Mesenchymal stem cell (in vitro differentiated cells and primary cell): Measurements from ENCODE around the gene HNRNPH2.

ENCODE experiments used
- DNase-seq: peaks from one replicate; pipeline ENCODE4 v3.0.0-alpha.2; 2013
- H2AFZ ChIP-seq: one replicate; pipeline ENCODE4 v1.6.1; 2013; ENCODE audit warnings: low read depth, mild to moderate bottlenecking, control low read depth, inconsistent platforms, low read length, moderate library complexity
- H2AK5ac ChIP-seq: 2 replicates; pipeline ENCODE4 v1.6.1; 2013; ENCODE audit warnings: low read length, moderate library complexity, mild to moderate bottlenecking, inconsistent platforms; ENCODE audit not compliant: severe bottlenecking
- H2BK120ac ChIP-seq: one replicate; pipeline ENCODE4 v1.6.1; 2013; ENCODE audit warnings: low read depth, mild to moderate bottlenecking, inconsistent platforms, low read length, moderate library complexity
- H2BK12ac ChIP-seq, 2 experiments: one replicate each; pipeline ENCODE4 v1.6.1; 2013; ENCODE audit warnings: inconsistent platforms in 2 of 2, low read length in 2 of 2, mild to moderate bottlenecking in 2 of 2, moderate library complexity in 2 of 2, control low read depth in 1 of 2
- H2BK15ac ChIP-seq: one replicate; pipeline ENCODE4 v1.6.1; 2013; ENCODE audit warnings: mild to moderate bottlenecking, low read depth, inconsistent platforms; ENCODE audit not compliant: poor library complexity, severe bottlenecking
- H2BK5ac ChIP-seq: 2 replicates; pipeline ENCODE4 v1.6.1; 2013; ENCODE audit warnings: low read depth, mild to moderate bottlenecking, low read length, control low read depth, inconsistent platforms; ENCODE audit not compliant: poor library complexity, severe bottlenecking
- H3K14ac ChIP-seq, 2 experiments: one replicate each; pipeline ENCODE4 v1.6.1; 2013; ENCODE audit warnings: inconsistent platforms in 2 of 2, low read length in 2 of 2, control low read depth in 1 of 2, mild to moderate bottlenecking in 1 of 2, moderate library complexity in 1 of 2
- H3K18ac ChIP-seq, 2 experiments: one replicate each; pipeline ENCODE4 v1.6.1; 2013; ENCODE audit warnings: inconsistent platforms in 2 of 2, low read length in 2 of 2, control low read depth in 1 of 2, low read depth in 1 of 2, mild to moderate bottlenecking in 1 of 2
- H3K23ac ChIP-seq, 2 experiments: one replicate each; pipeline ENCODE4 v1.6.1; 2013; ENCODE audit warnings: inconsistent platforms in 2 of 2, low read length in 2 of 2, mild to moderate bottlenecking in 2 of 2, moderate library complexity in 2 of 2, control low read depth in 1 of 2
- H3K27ac ChIP-seq: 2 replicates; pipeline ENCODE4 v1.5.1; 2013; ENCODE audit warnings: mild to moderate bottlenecking, moderate library complexity, low read length, control low read depth, inconsistent platforms; ENCODE audit not compliant: poor library complexity, severe bottlenecking
- H3K27me3 ChIP-seq, 2 experiments: 2 replicates each; pipeline versions ENCODE4 v1.6.1 to v1.7.0; 2013; ENCODE audit warnings: low read length in 2 of 2, mild to moderate bottlenecking in 2 of 2, moderate library complexity in 2 of 2, control low read depth in 1 of 2, inconsistent platforms in 1 of 2; ENCODE audit not compliant: control insufficient read depth in 1 of 2, insufficient read depth in 1 of 2
- H3K36me3 ChIP-seq, 2 experiments: 2 replicates each; pipeline versions ENCODE4 v1.6.1 to v1.7.0; 2013; ENCODE audit warnings: low read length in 2 of 2, control low read depth in 1 of 2, inconsistent platforms in 1 of 2, low read depth in 1 of 2, mild to moderate bottlenecking in 1 of 2; ENCODE audit not compliant: insufficient read depth in 2 of 2, control insufficient read depth in 1 of 2
- H3K4ac ChIP-seq, 2 experiments: one replicate each; pipeline ENCODE4 v1.6.1; 2013; ENCODE audit warnings: inconsistent platforms in 2 of 2, low read length in 2 of 2, mild to moderate bottlenecking in 2 of 2, moderate library complexity in 2 of 2, control low read depth in 1 of 2, low read depth in 1 of 2
- H3K4me1 ChIP-seq: 2 replicates; pipeline ENCODE4 v1.6.1; 2013; ENCODE audit warnings: low read depth, low read length, control low read depth; ENCODE audit not compliant: control insufficient read depth, insufficient read depth
- H3K4me2 ChIP-seq: 2 replicates; pipeline ENCODE4 v1.6.1; 2013; ENCODE audit warnings: low read length, mild to moderate bottlenecking, inconsistent platforms; ENCODE audit not compliant: poor library complexity, severe bottlenecking
- H3K4me3 ChIP-seq, 2 experiments: 2 replicates each; pipeline versions ENCODE4 v1.5.1 to v1.7.0; 2013; ENCODE audit warnings: low read length in 2 of 2, mild to moderate bottlenecking in 2 of 2, control low read depth in 1 of 2, low read depth in 1 of 2; ENCODE audit not compliant: insufficient read depth in 1 of 2
- H3K79me1 ChIP-seq: replicated peaks from 2 replicates; pipeline ENCODE4 v1.6.1; 2013; ENCODE audit warnings: mild to moderate bottlenecking, control low read depth, low read length, inconsistent platforms; ENCODE audit not compliant: poor library complexity, severe bottlenecking
- H3K9ac ChIP-seq: 2 replicates; pipeline ENCODE4 v1.7.0; 2013; ENCODE audit warnings: mild to moderate bottlenecking, low read length, moderate library complexity
- H3K9me3 ChIP-seq: 2 replicates; pipeline ENCODE4 v1.7.0; 2013; ENCODE audit warnings: mild to moderate bottlenecking, low read length; ENCODE audit not compliant: control insufficient read depth
- H4K8ac ChIP-seq: one replicate; pipeline ENCODE4 v1.6.1; 2013; ENCODE audit warnings: inconsistent platforms, mild to moderate bottlenecking, low read length, moderate library complexity
- H4K91ac ChIP-seq: one replicate; pipeline ENCODE4 v1.6.1; 2013; ENCODE audit warnings: mild to moderate bottlenecking, low read length, inconsistent platforms
- WGBS: methylation state at CpG from one replicate; pipeline ENCODE4 v1.1.7; 2013; ENCODE audit warnings: mixed read lengths; 5-methylcytosine and 5-hydroxymethylcytosine counted together

The HNRNPH2 gene

DNA sequence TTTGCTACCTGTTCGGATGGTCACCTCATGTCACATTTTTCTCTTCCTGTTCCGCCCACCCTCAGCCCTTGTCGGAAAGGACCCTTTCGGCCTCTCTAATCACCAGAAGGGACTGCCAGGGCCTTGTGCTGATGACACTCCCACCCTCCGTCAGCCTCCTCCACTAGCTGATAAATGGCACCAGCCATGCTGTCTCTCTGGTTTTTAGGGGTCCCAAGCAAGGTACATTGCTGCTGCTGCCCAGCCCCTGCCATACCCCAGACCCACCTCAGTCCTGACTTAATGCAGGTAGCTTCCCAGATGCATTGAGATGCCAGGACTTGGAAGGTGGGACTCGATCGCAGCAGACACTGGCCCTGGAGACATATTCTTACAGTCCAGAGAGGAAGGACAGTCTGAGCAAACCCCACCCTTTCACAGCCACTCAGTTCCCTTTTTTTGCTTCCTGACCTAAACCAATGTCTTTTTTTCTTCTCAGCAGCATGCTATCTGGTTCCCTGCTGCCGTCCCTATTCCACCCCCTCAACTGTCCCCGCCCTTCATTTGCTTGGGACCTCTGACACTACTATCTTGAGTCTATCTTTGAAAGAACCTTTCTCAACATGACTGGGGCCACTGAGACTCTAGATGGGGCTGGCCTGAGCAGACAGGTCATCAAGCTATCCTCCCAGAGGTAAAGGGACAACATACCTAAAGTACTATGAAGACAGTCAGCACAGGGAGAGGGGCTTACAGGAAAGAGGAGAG, 22.1 kb upstream of the HNRNPH2 start, which contains the start of gene BTK:
Gene BTK, minus strand, starts transcription at position 397 of the 747 bp plus-strand sequence. CDS start 10,907 bp downstream, outside the sequence.
- no peak within 1 kb of the TSS for H4K91ac ChIP-seq
- H2BK120ac ChIP-seq, result no peak within 1 kb of the TSS
- peaks cover 0 to 22% of the 10 kb centered on the region in 2 experiments for H3K27me3 ChIP-seq
- 80% methylated on average over 9 of the region's 9 CpGs for WGBS
- H3K9ac ChIP-seq, result no peak within 1 kb of the TSS
- H4K8ac ChIP-seq, result no peak within 1 kb of the TSS
- no peak within 1 kb of the TSS for H3K18ac ChIP-seq
- no peak within 1 kb of the TSS for H2AK5ac ChIP-seq
- no peaks in the 10 kb centered on the region for H3K79me1 ChIP-seq
- H3K4ac ChIP-seq, result no peak within 1 kb of the TSS
- H3K4me2 ChIP-seq, result no peak within 1 kb of the TSS
- no peak for DNase-seq
- H2BK15ac ChIP-seq, result no peak within 1 kb of the TSS
- no peak within 1 kb of the TSS for H2BK12ac ChIP-seq
- H3K14ac ChIP-seq, result no peak within 1 kb of the TSS
- H3K36me3 ChIP-seq, result no peaks in the 10 kb centered on the region
- H3K27ac ChIP-seq, result no peak within 1 kb of the TSS
- no peak within 1 kb of the TSS for H3K23ac ChIP-seq
- no peaks in the 10 kb centered on the region for H3K4me1 ChIP-seq
- no peaks in the 10 kb centered on the region for H3K9me3 ChIP-seq
- no peak within 1 kb of the TSS for H2BK5ac ChIP-seq
- no peak within 1 kb of the TSS for H3K4me3 ChIP-seq
- H2AFZ ChIP-seq, result no peak within 1 kb of the TSS

DNA sequence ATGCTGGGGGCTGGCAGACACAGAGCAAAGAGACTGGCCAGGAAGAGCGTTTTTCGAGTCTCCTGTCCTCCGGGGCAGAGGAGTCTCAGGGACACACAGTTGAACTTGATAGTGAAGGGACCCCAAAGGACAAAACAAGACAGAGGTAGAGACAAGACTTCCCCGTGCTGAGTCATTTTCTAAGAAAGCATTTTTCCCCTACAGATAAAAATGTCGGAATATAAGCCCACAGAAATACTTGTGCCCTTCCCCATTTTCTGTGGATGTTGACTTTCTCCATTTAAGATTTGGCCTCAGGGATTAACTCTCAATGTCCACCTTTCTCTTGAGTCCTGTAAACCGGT, 21.5 kb upstream of the HNRNPH2 start:
- peaks cover 0 to 22% of the 10 kb centered on the region in 2 experiments for H3K27me3 ChIP-seq
- no peak overlapping the region for H3K9ac ChIP-seq
- H2BK15ac ChIP-seq, result no peak overlapping the region
- H4K91ac ChIP-seq, result no peak overlapping the region
- H3K4me1 ChIP-seq, result no peaks in the 10 kb centered on the region
- H2AK5ac ChIP-seq, result no peak overlapping the region
- H3K79me1 ChIP-seq, result no peaks in the 10 kb centered on the region
- peaks cover 0 to under 1% of the 10 kb centered on the region in 2 experiments for H3K36me3 ChIP-seq
- no peak overlapping the region for H3K4me2 ChIP-seq
- no peak overlapping the region for H3K23ac ChIP-seq
- no peaks in the 10 kb centered on the region for H3K9me3 ChIP-seq
- no peak overlapping the region for H3K18ac ChIP-seq
- no peak overlapping the region for H3K4me3 ChIP-seq
- no peak overlapping the region for H2BK12ac ChIP-seq
- H3K14ac ChIP-seq, result no peak overlapping the region
- no peak overlapping the region for H2BK5ac ChIP-seq
- H2BK120ac ChIP-seq, result no peak overlapping the region
- H3K4ac ChIP-seq, result no peak overlapping the region
- H4K8ac ChIP-seq, result no peak overlapping the region
- no peak overlapping the region for H2AFZ ChIP-seq
- 84% methylated on average over 6 of the region's 6 CpGs for WGBS
- no peak for DNase-seq
- no peak overlapping the region for H3K27ac ChIP-seq

DNA sequence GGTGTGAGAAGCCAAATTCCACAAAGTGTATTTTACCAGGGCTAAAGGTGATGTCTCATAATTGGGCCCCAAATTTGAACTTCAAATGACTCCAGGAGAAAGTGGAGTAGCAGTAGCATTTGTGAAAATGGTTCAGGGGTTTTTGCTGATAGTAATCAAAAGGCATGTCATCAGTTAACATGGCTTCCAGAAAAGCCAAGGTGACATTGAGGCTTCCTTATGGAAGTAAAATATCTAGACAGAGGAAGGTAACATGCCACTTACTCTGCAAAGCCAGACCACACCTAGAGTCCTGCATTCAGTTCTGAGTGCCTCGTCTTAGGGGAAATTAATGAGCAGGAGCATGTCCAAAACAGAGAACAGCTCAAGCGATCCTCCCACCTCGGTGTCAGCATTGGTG, 19.4 kb upstream of the HNRNPH2 start:
- Histone ChIP-seq H3K14ac (no peak overlapping the region), H3K4ac (no peak overlapping the region), H3K4me3 (no peak overlapping the region), H3K4me2 (no peak overlapping the region), H2BK12ac (no peak overlapping the region), H3K27me3 (peaks cover 0 to 22% of the 10 kb centered on the region in 2 experiments), H3K23ac (no peak overlapping the region), H2BK5ac (no peak overlapping the region), H3K9ac (no peak overlapping the region), H3K9me3 (no peaks in the 10 kb centered on the region), H4K8ac (no peak overlapping the region), H3K4me1 (no peaks in the 10 kb centered on the region), H3K36me3 (peaks cover 0 to 19% of the 10 kb centered on the region in 2 experiments), H3K27ac (no peak overlapping the region), H4K91ac (no peak overlapping the region), H2BK15ac (no peak overlapping the region), H3K79me1 (no peaks in the 10 kb centered on the region), H2AFZ (no peak overlapping the region), H3K18ac (no peak overlapping the region), H2BK120ac (no peak overlapping the region), H2AK5ac (no peak overlapping the region)
- DNase-seq, result no peak
- no CpG with 5 or more reads among the region's 3 CpGs for WGBS

DNA sequence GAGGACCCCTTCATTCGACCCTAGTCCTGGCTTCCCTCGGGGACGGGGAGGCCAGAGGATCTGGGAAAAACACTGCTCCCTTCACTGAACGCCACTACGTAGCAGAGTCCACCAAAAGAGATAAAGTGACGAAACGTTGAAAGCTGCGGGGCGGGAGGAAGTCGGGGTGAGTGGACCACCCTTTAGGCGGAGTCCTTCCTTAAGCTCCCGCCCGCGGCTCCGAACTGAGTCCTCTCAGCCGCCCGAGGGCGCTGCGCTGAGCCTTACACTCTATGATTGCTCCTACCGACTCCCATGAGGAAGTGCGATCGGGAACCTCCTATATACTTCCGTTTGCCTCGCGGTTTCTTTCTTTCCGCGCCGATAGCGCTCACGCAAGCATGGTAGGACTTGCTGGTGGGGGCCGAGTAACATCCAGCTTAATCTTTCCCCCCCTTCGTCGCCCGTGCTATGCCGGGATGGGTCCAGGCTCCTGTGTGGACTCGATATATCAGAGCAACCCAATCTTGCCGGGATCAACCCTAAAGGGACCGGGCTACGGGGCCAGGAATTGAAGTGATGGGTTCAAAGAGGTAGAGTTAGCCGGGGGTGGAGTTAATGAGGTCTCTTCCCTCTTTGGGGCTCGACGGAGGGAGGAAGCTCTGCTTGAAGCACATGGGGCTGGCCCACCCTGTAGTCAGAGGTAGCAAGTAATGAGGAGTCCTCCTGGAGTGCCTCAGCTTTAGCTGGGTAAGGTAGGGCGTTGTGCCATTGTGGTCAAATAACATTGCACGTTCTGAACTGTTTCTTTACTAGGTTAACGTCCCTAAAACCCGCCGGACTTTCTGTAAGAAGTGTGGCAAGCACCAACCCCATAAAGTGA, 17.1 kb upstream of the HNRNPH2 start, which contains the start of gene RPL36A:
Gene RPL36A, plus strand, starts transcription at position 348 of the 862 bp plus-strand sequence. Its CDS starts 33 bp downstream, at position 381.
- Histone ChIP-seq H2BK5ac (no peak within 1 kb of the TSS), H3K18ac (peak within 1 kb of the TSS; percentile 66 to 83), H3K23ac (no peak within 1 kb of the TSS), H3K14ac (peak within 1 kb of the TSS in 1 of 2 experiments; percentile 55), H3K9ac (peak within 1 kb of the TSS; percentile 93), H3K27ac (peak within 1 kb of the TSS; percentile 73), H2BK120ac (peak within 1 kb of the TSS; percentile 49), H3K9me3 (no peaks in the 10 kb centered on the region), H2BK15ac (no peak within 1 kb of the TSS), H3K27me3 (peaks cover 0 to 15% of the 10 kb centered on the region in 2 experiments), H4K8ac (peak within 1 kb of the TSS; percentile 92), H3K4me1 (no peaks in the 10 kb centered on the region), H3K79me1 (no peaks in the 10 kb centered on the region), H3K4me3 (peak within 1 kb of the TSS; percentile 60 to 85), H2BK12ac (no peak within 1 kb of the TSS), H4K91ac (peak within 1 kb of the TSS; percentile 75), H3K4me2 (peak within 1 kb of the TSS; percentile 63), H3K36me3 (peaks cover 0 to 21% of the 10 kb centered on the region in 2 experiments), H2AFZ (peak within 1 kb of the TSS; percentile 14), H3K4ac (peak within 1 kb of the TSS in 1 of 2 experiments; percentile 26), H2AK5ac (no peak within 1 kb of the TSS)
- peak; percentile 92 for DNase-seq
- WGBS, result 2% methylated on average over 42 of the region's 47 CpGs
